Mesothelial cell of epicardium (in vitro differentiated cells): Measurements from ENCODE around the gene ZBTB8A. TPM values are rescaled to one million over a fixed set of nuclear protein-coding genes. Genes with fewer than 3 reads are reported as not detected.

Experiments
- DNase-seq, 2 experiments: peaks; one replicate each; pipeline ENCODE4 v3.0.0; 2021; ENCODE audit warnings: low spot score in 2 of 2; ENCODE audit not compliant: unreplicated experiment in 2 of 2
- H3K27ac Mint-ChIP-seq: 2 replicates; pipeline ENCODE4 v1.8.0; 2021; ENCODE audit warnings: mixed read lengths
- H3K27me3 Mint-ChIP-seq: 2 replicates; pipeline ENCODE4 v1.8.0; 2021; ENCODE audit warnings: low read depth, mixed read lengths
- H3K36me3 Mint-ChIP-seq: 2 replicates; pipeline ENCODE4 v1.8.0; 2021; ENCODE audit warnings: mixed read lengths
- H3K4me1 Mint-ChIP-seq: 2 replicates; pipeline ENCODE4 v1.8.0; 2021; ENCODE audit warnings: mixed read lengths
- H3K4me3 Mint-ChIP-seq: 2 replicates; pipeline ENCODE4 v1.8.0; 2021; ENCODE audit warnings: mild to moderate bottlenecking, moderate library complexity, mixed read lengths
- H3K9me3 Mint-ChIP-seq: 2 replicates; pipeline ENCODE4 v1.8.0; 2021; ENCODE audit warnings: mixed read lengths
- total RNA-seq: library from RNA; stranded (reverse); gene quantifications from 3 replicates; pipeline ENCODE4 v1.2.1, GENCODE V29; 2021
- TF ChIP-seq, protein P1 (sequence below): fragments of 200-600 bp; sonication (generic); IDR thresholded peaks from one replicate; pipeline ENCODE4 v1.5.0; 2021; ENCODE audit warnings: antibody characterized with exemption; ENCODE audit not compliant: unreplicated experiment

ZBTB8A gene
- total RNA-seq, 1 donor from 2014 or later: 14.8 TPM

DNA sequence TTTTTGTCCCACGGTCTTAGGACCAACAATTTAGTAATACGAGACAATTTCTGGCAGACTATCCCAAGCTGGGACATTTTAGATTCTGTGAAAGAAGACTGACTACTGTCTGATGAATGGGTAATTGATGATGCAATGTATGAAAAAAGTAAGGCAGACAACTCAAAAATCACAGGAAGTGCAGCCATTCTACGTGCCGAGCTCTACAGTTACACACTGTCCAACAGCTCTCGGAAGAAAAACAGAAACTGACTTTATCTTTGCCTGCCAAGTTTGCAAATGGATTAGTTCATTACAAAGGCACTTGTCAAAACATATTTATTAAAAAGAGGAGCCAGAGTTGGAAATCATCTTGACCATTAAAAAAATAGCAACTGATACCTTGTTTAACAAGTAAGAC lies 43.1 kb upstream of the ZBTB8A start:
- peak overlapping the region; percentile 2 for H3K4me3 Mint-ChIP-seq
- H3K27me3 Mint-ChIP-seq: no peaks in the 10 kb centered on the region
- no peaks in the 10 kb centered on the region for H3K36me3 Mint-ChIP-seq
- H3K27ac Mint-ChIP-seq: peak overlapping the region; percentile 99
- H3K4me1 Mint-ChIP-seq: peaks cover 55% of the 10 kb centered on the region
- TF ChIP-seq, protein P1, sequence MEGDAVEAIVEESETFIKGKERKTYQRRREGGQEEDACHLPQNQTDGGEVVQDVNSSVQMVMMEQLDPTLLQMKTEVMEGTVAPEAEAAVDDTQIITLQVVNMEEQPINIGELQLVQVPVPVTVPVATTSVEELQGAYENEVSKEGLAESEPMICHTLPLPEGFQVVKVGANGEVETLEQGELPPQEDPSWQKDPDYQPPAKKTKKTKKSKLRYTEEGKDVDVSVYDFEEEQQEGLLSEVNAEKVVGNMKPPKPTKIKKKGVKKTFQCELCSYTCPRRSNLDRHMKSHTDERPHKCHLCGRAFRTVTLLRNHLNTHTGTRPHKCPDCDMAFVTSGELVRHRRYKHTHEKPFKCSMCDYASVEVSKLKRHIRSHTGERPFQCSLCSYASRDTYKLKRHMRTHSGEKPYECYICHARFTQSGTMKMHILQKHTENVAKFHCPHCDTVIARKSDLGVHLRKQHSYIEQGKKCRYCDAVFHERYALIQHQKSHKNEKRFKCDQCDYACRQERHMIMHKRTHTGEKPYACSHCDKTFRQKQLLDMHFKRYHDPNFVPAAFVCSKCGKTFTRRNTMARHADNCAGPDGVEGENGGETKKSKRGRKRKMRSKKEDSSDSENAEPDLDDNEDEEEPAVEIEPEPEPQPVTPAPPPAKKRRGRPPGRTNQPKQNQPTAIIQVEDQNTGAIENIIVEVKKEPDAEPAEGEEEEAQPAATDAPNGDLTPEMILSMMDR: no peak
- no peak for DNase-seq
- no peaks in the 10 kb centered on the region for H3K9me3 Mint-ChIP-seq

DNA sequence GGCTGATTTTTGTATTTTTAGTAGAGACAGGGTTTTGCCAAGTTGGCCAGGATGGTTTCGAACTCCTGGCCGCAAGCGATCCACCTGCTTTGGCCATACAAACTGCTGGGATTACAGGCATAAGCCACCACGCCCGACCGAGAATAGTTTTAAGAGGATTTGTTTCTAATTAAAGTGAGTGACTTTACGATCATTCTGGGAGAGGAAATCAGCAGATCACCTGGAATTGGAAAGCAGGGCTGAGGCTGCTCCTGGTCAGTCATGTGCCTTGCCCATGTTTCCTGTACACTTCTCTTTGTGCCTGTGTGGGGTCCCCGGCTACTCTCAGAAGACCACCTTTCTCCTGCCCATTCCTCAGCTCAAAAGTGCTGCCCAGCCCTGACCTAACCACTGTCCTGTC lies 40.5 kb upstream of the ZBTB8A start:
- DNase-seq: no peak
- H3K4me3 Mint-ChIP-seq: peak overlapping the region; percentile 79
- peaks cover 51% of the 10 kb centered on the region for H3K4me1 Mint-ChIP-seq

DNA sequence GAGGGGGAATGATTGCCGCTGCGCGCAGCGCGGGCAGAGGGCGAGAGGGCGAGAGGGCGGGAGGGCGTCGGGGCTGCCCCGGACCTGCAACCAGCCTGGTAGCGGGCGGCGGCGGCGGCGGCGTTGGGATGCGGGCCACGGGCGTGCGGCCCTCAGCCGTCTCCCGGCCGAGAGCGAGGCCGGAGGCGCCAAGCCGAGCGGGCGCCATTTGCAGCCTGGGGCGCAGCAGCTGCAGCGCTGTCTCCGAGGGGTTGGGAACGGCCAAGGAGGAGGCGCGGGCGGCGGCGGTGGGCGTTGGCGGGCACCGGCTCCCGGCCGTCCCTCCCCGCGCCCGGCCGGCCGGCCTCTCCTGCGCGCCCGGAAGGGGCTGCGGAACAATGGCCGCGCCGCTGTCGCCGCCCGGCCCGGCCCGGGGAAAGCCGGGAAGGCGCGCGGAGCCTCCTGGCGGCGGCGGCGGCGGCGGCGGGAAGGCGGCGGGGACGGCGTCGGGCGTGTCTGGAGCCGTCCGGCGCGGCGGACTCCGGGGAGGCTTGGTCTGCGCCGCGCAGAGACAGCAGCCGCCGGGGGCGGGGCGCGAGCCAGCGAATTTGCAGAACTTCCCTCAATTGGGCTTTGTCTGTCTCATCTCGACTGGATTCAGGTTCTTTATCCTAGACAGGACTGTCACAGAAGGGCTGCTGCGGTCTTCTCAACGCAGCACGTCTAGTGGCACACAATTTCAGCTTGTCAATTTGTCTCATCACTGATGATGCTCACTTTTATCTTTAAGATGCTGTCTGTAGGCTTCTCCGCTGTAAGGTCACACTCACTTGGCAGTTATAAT lies 38.6 kb upstream of the ZBTB8A start:
- peak; percentile 54 to 77 for DNase-seq
- H3K9me3 Mint-ChIP-seq: no peaks in the 10 kb centered on the region
- H3K27ac Mint-ChIP-seq: peak overlapping the region; percentile 96
- H3K4me3 Mint-ChIP-seq: peak overlapping the region; percentile 79
- H3K4me1 Mint-ChIP-seq: peaks cover 35% of the 10 kb centered on the region
- H3K27me3 Mint-ChIP-seq: no peaks in the 10 kb centered on the region
- TF ChIP-seq, protein P1: no peak
- H3K36me3 Mint-ChIP-seq: no peaks in the 10 kb centered on the region

More for the DNA sequence above, 40.5 kb upstream of the ZBTB8A start:
- no peaks in the 10 kb centered on the region for H3K27me3 Mint-ChIP-seq
- H3K36me3 Mint-ChIP-seq: no peaks in the 10 kb centered on the region
- peak overlapping the region; percentile 95 for H3K27ac Mint-ChIP-seq
- no peaks in the 10 kb centered on the region for H3K9me3 Mint-ChIP-seq
- TF ChIP-seq, protein P1: no peak

DNA sequence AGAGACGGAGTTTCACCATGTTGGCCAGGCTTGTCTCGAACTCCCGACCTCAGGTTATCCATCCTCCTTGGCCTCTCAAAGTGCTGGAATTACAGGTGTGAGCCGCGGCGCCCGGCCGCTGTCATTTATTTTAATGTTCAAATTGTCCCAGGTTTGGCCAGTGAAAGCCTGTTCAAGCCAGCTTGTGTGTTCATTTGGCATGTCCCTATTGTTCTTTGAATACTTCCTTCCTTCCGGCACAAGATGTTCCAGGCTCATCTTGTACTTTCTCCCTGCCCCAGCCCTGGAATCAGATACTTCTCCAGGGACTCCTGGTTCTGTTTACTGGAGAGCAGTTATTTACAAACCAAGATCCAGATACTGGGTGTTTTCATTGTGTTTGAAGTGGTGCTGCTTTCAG lies 37.4 kb upstream of the ZBTB8A start:
- Mint-ChIP-seq H3K27ac (peak overlapping the region; percentile 86), H3K9me3 (no peaks in the 10 kb centered on the region), H3K4me1 (peaks cover 26% of the 10 kb centered on the region), H3K4me3 (peak overlapping the region; percentile 46), H3K27me3 (no peaks in the 10 kb centered on the region), H3K36me3 (no peaks in the 10 kb centered on the region)
- no peak for DNase-seq
- TF ChIP-seq, protein P1: no peak

DNA sequence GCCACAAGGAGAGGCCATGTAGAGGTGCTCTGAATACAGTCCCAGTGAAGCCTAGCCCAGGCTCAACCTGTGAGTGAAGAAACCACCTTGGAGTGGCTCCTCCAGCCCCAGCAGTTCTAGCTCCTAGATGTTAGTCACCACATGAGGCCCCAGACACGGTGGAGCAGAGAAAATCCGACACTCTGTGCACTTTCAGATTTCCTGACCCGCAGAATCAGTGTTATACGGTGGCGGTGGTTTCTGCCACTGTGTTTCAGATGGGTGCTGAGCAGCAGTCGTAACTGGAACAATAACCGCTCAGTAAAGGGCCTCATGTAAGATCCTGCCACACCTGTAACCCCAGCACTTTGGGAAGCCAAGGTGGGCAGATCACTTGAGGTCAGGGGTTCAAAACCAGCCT lies 36.1 kb upstream of the ZBTB8A start:
- TF ChIP-seq, protein P1: no peak
- Mint-ChIP-seq H3K36me3 (no peaks in the 10 kb centered on the region), H3K4me3 (no peak overlapping the region), H3K4me1 (peaks cover 17% of the 10 kb centered on the region), H3K27me3 (no peaks in the 10 kb centered on the region), H3K27ac (peak overlapping the region; percentile 39), H3K9me3 (no peaks in the 10 kb centered on the region)
- no peak for DNase-seq
